ENCODE results near the gene BOD1.

The BOD1 gene

GRCh38 chr5:173616577-173617118 is at the start of gene BOD1:
Gene BOD1 (minus strand): TSS chr5:173616650. CDS start chr5:173616436, 214 bp downstream.
- peak; percentile 97 for DNase-seq

- no peak for DNase-seq
Measured at GRCh38 chr5:173665326-173665725, 48.9 kb upstream of the BOD1 start.

GRCh38 chr5:173664154-173664526 is 47.7 kb upstream of the BOD1 start:
- DNase-seq, result no peak

- DNase-seq, result no peak
Measured at GRCh38 chr5:173663352-173664153, 47.1 kb upstream of the BOD1 start.

- no peak for DNase-seq
Measured at GRCh38 chr5:173662581-173663351, 46.3 kb upstream of the BOD1 start.

GRCh38 chr5:173660481-173661280 is 44.2 kb upstream of the BOD1 start:
- DNase-seq, result no peak

- no peak for DNase-seq
Measured at GRCh38 chr5:173659423-173659822, 43.0 kb upstream of the BOD1 start.

- no peak for DNase-seq
Measured at GRCh38 chr5:173657741-173658356, 41.4 kb upstream of the BOD1 start.

- no peak for DNase-seq
Measured at GRCh38 chr5:173655196-173655797, 38.8 kb upstream of the BOD1 start.

GRCh38 chr5:173653822-173654523 is 37.5 kb upstream of the BOD1 start:
- no peak for DNase-seq

GRCh38 chr5:173648308-173648866 is 31.9 kb upstream of the BOD1 start:
- no peak for DNase-seq

GRCh38 chr5:173646692-173647091 is 30.2 kb upstream of the BOD1 start:
- DNase-seq, result no peak

GRCh38 chr5:173645890-173646574 is 29.6 kb upstream of the BOD1 start:
- no peak for DNase-seq

- DNase-seq, result no peak
Measured at GRCh38 chr5:173645437-173645807, 29.0 kb upstream of the BOD1 start.

GRCh38 chr5:173644673-173645436 is 28.4 kb upstream of the BOD1 start:
- no peak for DNase-seq

GRCh38 chr5:173643964-173644363 is 27.5 kb upstream of the BOD1 start:
- no peak for DNase-seq

GRCh38 chr5:173642895-173643481 is 26.5 kb upstream of the BOD1 start:
- no peak for DNase-seq

GRCh38 chr5:173642191-173642816 is 25.9 kb upstream of the BOD1 start:
- DNase-seq, result no peak

Data from DMS 273 treated with DMSO at 0.1 percent for 48 hours (cell line).